ENCODE measurements around the gene DNAH7. TPM values are rescaled to one million over a fixed set of nuclear protein-coding genes. Genes with fewer than 3 reads are reported as not detected.

Gene DNAH7
- total RNA-seq, 6 experiments from 2014 or later: 0.05 to 0.41 (median 0.23) TPM

- no peak for DNase-seq
- no peak for TF ChIP-seq CTCF (IDR thresholded peaks at IDR 0.05)
- Mint-ChIP-seq H3K4me1 (ENCODE audit: low read depth) (no peaks in the 10 kb centered on the region), H3K27me3 (ENCODE audit: insufficient read depth) (peaks cover 3% of the 10 kb centered on the region), H3K9me3 (no peaks in the 10 kb centered on the region), H3K27ac (no peak overlapping the region), H3K4me3 (no peak overlapping the region), H3K36me3 (ENCODE audit: low read depth) (no peaks in the 10 kb centered on the region)
These were observed 220.3 kb downstream of the DNAH7 start for GRCh38 chr2:195848119-195848899.

GRCh38 chr2:195842932-195843331 is 225.7 kb downstream of the DNAH7 start:
- no peaks in the 10 kb centered on the region for H3K27me3 Mint-ChIP-seq (ENCODE audit: insufficient read depth)

DNA sequence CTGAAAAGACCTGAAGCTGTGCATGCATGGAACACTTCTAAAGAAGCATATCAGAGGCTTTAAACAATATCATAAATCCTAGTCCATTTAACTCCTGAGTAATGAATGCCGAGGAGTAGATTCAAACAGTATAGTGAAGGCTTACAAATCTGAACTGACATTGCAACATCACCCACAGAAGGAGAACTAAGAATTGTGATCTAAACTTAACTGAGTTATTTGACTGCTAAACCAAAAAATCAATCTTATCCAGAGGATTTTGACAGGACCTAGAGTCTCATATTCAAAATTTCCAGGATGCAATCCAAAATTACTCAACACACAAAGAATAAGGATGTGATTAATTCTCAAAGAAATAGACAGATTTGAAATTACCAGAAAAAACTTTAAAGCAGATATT is 230.6 kb downstream of the DNAH7 start:
- no peak for DNase-seq
- no peaks in the 10 kb centered on the region for H3K36me3 Mint-ChIP-seq (ENCODE audit: low read depth)
- H3K27ac Mint-ChIP-seq: no peak overlapping the region
- no peak for TF ChIP-seq CTCF (IDR thresholded peaks at IDR 0.05)
- no peaks in the 10 kb centered on the region for H3K4me1 Mint-ChIP-seq (ENCODE audit: low read depth)
- H3K9me3 Mint-ChIP-seq: no peaks in the 10 kb centered on the region
- H3K4me3 Mint-ChIP-seq: no peak overlapping the region
- no peaks in the 10 kb centered on the region; the same call in 1 of the 2 replicates for H3K27me3 Mint-ChIP-seq (ENCODE audit: insufficient read depth)

More at GRCh38 chr2:195842932-195843331, 225.7 kb downstream of the DNAH7 start:
- no peak for TF ChIP-seq CTCF (IDR thresholded peaks at IDR 0.05)
- no peak for DNase-seq
- Mint-ChIP-seq H3K4me3 (peak overlapping the region; percentile 32; the same call in 1 of the 2 replicates), H3K36me3 (ENCODE audit: low read depth) (no peaks in the 10 kb centered on the region), H3K4me1 (ENCODE audit: low read depth) (no peaks in the 10 kb centered on the region), H3K9me3 (no peaks in the 10 kb centered on the region), H3K27ac (no peak overlapping the region)

DNA sequence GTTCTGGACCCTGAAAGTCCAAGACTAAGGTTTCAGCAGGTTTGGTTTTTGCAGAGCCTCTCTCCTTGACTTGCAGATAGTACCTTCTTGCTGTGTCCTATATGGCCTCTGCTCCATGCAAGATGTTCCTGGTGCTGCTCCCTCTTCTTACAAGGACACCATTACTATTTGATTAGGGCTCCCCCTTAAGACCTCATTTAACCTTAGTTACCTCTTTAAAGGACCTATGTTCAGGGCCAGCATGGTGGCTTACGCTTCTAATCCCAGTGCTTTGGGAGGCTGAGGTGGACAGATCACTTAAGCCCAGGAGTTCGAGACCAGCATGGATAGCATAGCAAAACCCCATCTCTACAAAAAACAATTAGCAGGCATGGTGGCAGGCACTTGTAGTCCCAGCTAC is 232.6 kb downstream of the DNAH7 start:
- H3K27me3 Mint-ChIP-seq (ENCODE audit: insufficient read depth): peaks cover 2% of the 10 kb centered on the region; the same call in 1 of the 2 replicates
- no peak for TF ChIP-seq CTCF (IDR thresholded peaks at IDR 0.05)

GRCh38 chr2:195834836-195835235 is 233.8 kb downstream of the DNAH7 start:
- H3K27me3 Mint-ChIP-seq (ENCODE audit: insufficient read depth): peaks cover 2% of the 10 kb centered on the region; the same call in 1 of the 2 replicates
- no peak overlapping the region for H3K27ac Mint-ChIP-seq
- no peaks in the 10 kb centered on the region for H3K36me3 Mint-ChIP-seq (ENCODE audit: low read depth)
- DNase-seq: no peak
- no peak for TF ChIP-seq CTCF (IDR thresholded peaks at IDR 0.05)
- H3K4me3 Mint-ChIP-seq: no peak overlapping the region
- no peaks in the 10 kb centered on the region for H3K4me1 Mint-ChIP-seq (ENCODE audit: low read depth)
- H3K9me3 Mint-ChIP-seq: no peaks in the 10 kb centered on the region

More for the DNA sequence above, 232.6 kb downstream of the DNAH7 start:
- Mint-ChIP-seq H3K36me3 (ENCODE audit: low read depth) (no peaks in the 10 kb centered on the region), H3K27ac (no peak overlapping the region), H3K4me3 (no peak overlapping the region), H3K9me3 (no peaks in the 10 kb centered on the region), H3K4me1 (ENCODE audit: low read depth) (no peaks in the 10 kb centered on the region)
- DNase-seq: no peak

Measured in HFFc6 (cell line).